Endothelial cell of umbilical vein (primary cell): ENCODE results near the gene USP6NL. TPM values are rescaled to one million over a fixed set of nuclear protein-coding genes. Genes with fewer than 3 reads are reported as not detected.

Experiments used
- BruUV-seq: library from RNA; stranded (reverse); fragments of 400-500 nt; replicated peaks from 2 replicates; lab custom pipeline; 2021; lab: Mats Ljungman, UMichigan
- CTCF ChIA-PET: fragments of 300-600, 350-600 bp; sonication (Branson Sonifier 250); formaldehyde crosslinking; loops from one replicate; lab custom pipeline; 2021; ENCODE audit warnings: antibody characterized with exemption, inconsistent platforms; lab: Charles Lee
- POLR2A ChIA-PET: fragments of 300-600, 350-600 bp; sonication (Branson Sonifier 250); formaldehyde crosslinking; loops from one replicate; lab custom pipeline; 2021; ENCODE audit warnings: antibody characterized with exemption, inconsistent platforms; lab: Charles Lee
- DNase-seq: peaks from one replicate; pipeline ENCODE4 v3.0.0-alpha.2; 2011; ENCODE audit warnings: low read depth, low spot score
- FAIRE-seq: peaks from 2 replicates; lab custom pipeline; 2011; peaks lifted over from hg19 to GRCh38; lab: Jason Lieb, UNC
- H2AFZ ChIP-seq: 2 replicates; pipeline ENCODE4 v1.6.0; 2012; ENCODE audit warnings: low read depth, low read length, control low read depth, inconsistent platforms
- H3K27ac ChIP-seq: 2 replicates; pipeline ENCODE4 v1.5.1; 2011; ENCODE audit warnings: low read depth, mild to moderate bottlenecking, control low read depth, low read length, moderate library complexity; ENCODE audit not compliant: insufficient read depth
- H3K27me3 ChIP-seq, 2 experiments: 2 replicates each; pipeline versions ENCODE4 v1.6.0 to v1.6.1; 2011; ENCODE audit warnings: low read length in 2 of 2, mixed read lengths in 1 of 2; ENCODE audit not compliant: control insufficient read depth in 2 of 2, insufficient read depth in 2 of 2
- H3K36me3 ChIP-seq, 2 experiments: 2 replicates in 1 of 2; 3 replicates in 1 of 2; pipeline ENCODE4 v1.5.1; 2011; ENCODE audit warnings: low read length in 2 of 2, mild to moderate bottlenecking in 1 of 2, moderate library complexity in 1 of 2; ENCODE audit not compliant: control insufficient read depth in 2 of 2, insufficient read depth in 2 of 2; ENCODE audit errors: extremely low read depth in 1 of 2
- H3K4me1 ChIP-seq: 3 replicates; pipeline ENCODE4 v1.5.1; 2011; ENCODE audit warnings: mild to moderate bottlenecking, low read length; ENCODE audit not compliant: control insufficient read depth, insufficient read depth; ENCODE audit errors: extremely low read depth
- H3K4me2 ChIP-seq: 2 replicates; pipeline ENCODE4 v1.6.1; 2011; ENCODE audit warnings: low read length, control low read depth, mixed read lengths; ENCODE audit not compliant: insufficient read depth
- H3K4me3 ChIP-seq, 3 experiments: fragments of 200-600 bp in 1 of 3; sonication (generic), shearing (Covaris generic) in 1 of 3; replicated peaks in 1 of 3; 2 replicates each; pipeline ENCODE4 v1.5.1; 2011 to 2016; ENCODE audit warnings: control low read depth in 3 of 3, low read length in 3 of 3, mild to moderate bottlenecking in 2 of 3, inconsistent platforms in 1 of 3, low read depth in 1 of 3, moderate library complexity in 1 of 3; ENCODE audit not compliant: insufficient read depth in 1 of 3
- H3K79me2 ChIP-seq: 2 replicates; pipeline ENCODE4 v1.6.0; 2012; ENCODE audit warnings: low read length, inconsistent platforms; ENCODE audit not compliant: control insufficient read depth, insufficient read depth
- H3K9ac ChIP-seq: replicated peaks from 2 replicates; pipeline ENCODE3; 2011; ENCODE audit warnings: low read length, control low read depth; ENCODE audit not compliant: insufficient read depth; ENCODE audit errors: extremely low read depth
- H3K9me1 ChIP-seq: replicated peaks from 3 replicates; pipeline ENCODE4 v1.6.0; 2011; ENCODE audit warnings: mild to moderate bottlenecking, low read length; ENCODE audit not compliant: control insufficient read depth, insufficient read depth; ENCODE audit errors: extremely low read depth
- H3K9me3 ChIP-seq: replicated peaks from 2 replicates; pipeline ENCODE4 v1.5.1; 2012; ENCODE audit warnings: low read length, inconsistent platforms; ENCODE audit not compliant: control insufficient read depth, insufficient read depth
- H4K20me1 ChIP-seq: replicated peaks from 2 replicates; pipeline ENCODE3; 2011; ENCODE audit warnings: mild to moderate bottlenecking, low read length; ENCODE audit not compliant: control insufficient read depth, insufficient read depth; ENCODE audit errors: extremely low read depth
- CTCF ChIP-seq, 2 donors: IDR thresholded peaks; 1 replicate in 1 of 2; 2 replicates in 1 of 2; pipeline ENCODE4 v1.5.1; 2011; ENCODE audit warnings: low read length in 2 of 2, mild to moderate bottlenecking in 2 of 2, moderate library complexity in 2 of 2, control low read depth in 1 of 2, inconsistent platforms in 1 of 2, low read depth in 1 of 2; ENCODE audit not compliant: insufficient read depth in 1 of 2; ENCODE audit errors: extremely low read depth in 1 of 2
- EZH2 ChIP-seq: IDR thresholded peaks from 2 replicates; pipeline ENCODE4 v1.6.1; 2012; ENCODE audit warnings: borderline replicate concordance, low read depth, mild to moderate bottlenecking, moderate library complexity, low read length, inconsistent platforms; ENCODE audit not compliant: severe bottlenecking
- FOS ChIP-seq: IDR thresholded peaks from 2 replicates; pipeline ENCODE4 v1.6.1; 2011; ENCODE audit warnings: mild to moderate bottlenecking, low read length, moderate library complexity, borderline replicate concordance; ENCODE audit not compliant: insufficient read depth
- GATA2 ChIP-seq: IDR thresholded peaks from 2 replicates; pipeline ENCODE4 v1.7.0; 2011; ENCODE audit warnings: low read depth, mild to moderate bottlenecking, moderate library complexity, mixed read lengths, low read length; ENCODE audit not compliant: insufficient read length, insufficient read depth
- JUN ChIP-seq: IDR thresholded peaks from 2 replicates; pipeline ENCODE4 v1.6.1; 2011; ENCODE audit warnings: borderline replicate concordance, low read depth; ENCODE audit not compliant: insufficient read length, insufficient read depth
- MYC ChIP-seq: IDR thresholded peaks from one replicate; pipeline ENCODE4 v1.6.1; 2011; ENCODE audit warnings: mild to moderate bottlenecking, low read depth, low read length
- POLR2AphosphoS5 ChIP-seq: IDR thresholded peaks from 2 replicates; pipeline ENCODE4 v1.6.1; 2012; ENCODE audit warnings: low read depth, mild to moderate bottlenecking, control low read depth, low read length, moderate library complexity; ENCODE audit not compliant: insufficient read depth
- dilution Hi-C: fragments of 300-500 bp; cut with MboI; formaldehyde crosslinking; loops from one replicate; pipeline ENCODE4 v1.15.0; 2019; ENCODE audit warnings: low sequenced_read_pairs; ENCODE audit not compliant: extremely low pct_ligation_motif_present
- intact Hi-C: fragments of 100-400 bp; cut with micrococcal nuclease; formaldehyde crosslinking; loops from one replicate; pipeline ENCODE4 v1.10.0; 2022
- polyA plus RNA-seq, 4 experiments: library from polyadenylated mRNA; depleted of rRNA in 3 of 4; stranded (reverse) in 3 of 4; unstranded in 1 of 4; fragments of >200 nt; gene quantifications; 2 replicates each; pipeline versions ENCODE4 v1.2.1 to v1.2.3, GENCODE V29; 2011 to 2012; ENCODE audit warnings: missing spikeins in 1 of 4
- total RNA-seq: library from RNA; stranded (reverse); gene quantifications from 2 replicates; pipeline ENCODE4 v1.2.3, GENCODE V29; 2021
- TF ChIP-seq, protein P1 (sequence below): IDR thresholded peaks from 2 replicates; pipeline ENCODE4 v1.6.1; 2011; ENCODE audit not compliant: insufficient read depth, insufficient read length

USP6NL gene
- total and polyA plus RNA-seq, 2 donors (not counting 3 experiments of a cell fraction or from before 2014, with no cell fraction given) = 13.5 to 29.2 TPM

- no peak overlapping the region for H3K27ac ChIP-seq
- no peaks in the 10 kb centered on the region for H4K20me1 ChIP-seq
- no peaks in the 10 kb centered on the region for H3K27me3 ChIP-seq
- H3K4me2 ChIP-seq = no peak overlapping the region
- H3K9me1 ChIP-seq = no peaks in the 10 kb centered on the region
- no peak overlapping the region for H3K4me3 ChIP-seq
- H3K9me3 ChIP-seq = no peaks in the 10 kb centered on the region
- POLR2A ChIA-PET = no interaction called here
- intact Hi-C loops (no loop called here), dilution Hi-C loops (loop anchor here (25.0 kb wide), 1 partner anchor 261 kb away; no protein-coding TSS in a partner anchor)
- FAIRE-seq (no peak), DNase-seq (no peak)
- H3K79me2 ChIP-seq = no peaks in the 10 kb centered on the region
- TF ChIP-seq POLR2AphosphoS5 (no peak), EZH2 (no peak), CTCF (IDR thresholded peaks at IDR 0.05; ENCODE audit: extremely low read depth in 1 of 2, insufficient read depth in 1 of 2, low read depth in 1 of 2, low read length in 2 of 2) (no peak), MYC (no peak), FOS (no peak), GATA2 (no peak), JUN (no peak)
- TF ChIP-seq, protein P1, sequence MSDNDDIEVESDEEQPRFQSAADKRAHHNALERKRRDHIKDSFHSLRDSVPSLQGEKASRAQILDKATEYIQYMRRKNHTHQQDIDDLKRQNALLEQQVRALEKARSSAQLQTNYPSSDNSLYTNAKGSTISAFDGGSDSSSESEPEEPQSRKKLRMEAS = no peak
- no TSS peak for BruUV-seq
- H3K36me3 ChIP-seq = no peaks in the 10 kb centered on the region
- H2AFZ ChIP-seq = no peak overlapping the region
- CTCF ChIA-PET = interaction anchor here (1.2 kb wide), 1 partner anchor 86 kb away, joined by 4 read pairs; no protein-coding TSS in a partner anchor
- no peaks in the 10 kb centered on the region for H3K4me1 ChIP-seq
- H3K9ac ChIP-seq = no peak overlapping the region
Observed at GRCh38 chr10:11501600-11501999, 109.8 kb downstream of the USP6NL start.
